Measurements from ENCODE around the gene HIPK2.

Gene HIPK2

GRCh38 chr7:139594911-139595476 lies 182.8 kb downstream of the HIPK2 start:
- TF ChIP-seq YY1 (IDR thresholded peaks at IDR 0.05; ENCODE audit: low read depth) (no peak), TCF12 (IDR thresholded peaks at IDR 0.05; ENCODE audit: low read depth) (no peak), CEBPB (IDR thresholded peaks at IDR 0.05) (no peak), FOXM1 (IDR thresholded peaks at IDR 0.05; ENCODE audit: borderline replicate concordance, low read depth) (no peak), TEAD4 (IDR thresholded peaks at IDR 0.05) (no peak), EP300 (IDR thresholded peaks at IDR 0.05; ENCODE audit: borderline replicate concordance) (no peak), NFIC (IDR thresholded peaks at IDR 0.05) (no peak), MAX (IDR thresholded peaks at IDR 0.05) (no peak)

GRCh38 chr7:139594090-139594489 lies 183.7 kb downstream of the HIPK2 start:
- TF ChIP-seq FOXM1 (IDR thresholded peaks at IDR 0.05; ENCODE audit: borderline replicate concordance, low read depth) (no peak), YY1 (IDR thresholded peaks at IDR 0.05; ENCODE audit: low read depth) (no peak), TCF12 (IDR thresholded peaks at IDR 0.05; ENCODE audit: low read depth) (no peak), EP300 (IDR thresholded peaks at IDR 0.05; ENCODE audit: borderline replicate concordance) (no peak), USF1 (IDR thresholded peaks at IDR 0.05) (no peak), RAD21 (IDR thresholded peaks at IDR 0.05; ENCODE audit: low read depth) (no peak), NFIC (IDR thresholded peaks at IDR 0.05) (no peak), REST (IDR thresholded peaks at IDR 0.05; ENCODE audit: low read depth) (no peak), TEAD4 (IDR thresholded peaks at IDR 0.05) (no peak), TAF1 (IDR thresholded peaks at IDR 0.05; ENCODE audit: low read depth) (no peak), CEBPB (IDR thresholded peaks at IDR 0.05) (no peak), ZBTB7A (IDR thresholded peaks at IDR 0.05; ENCODE audit: low read depth) (no peak), EGR1 (IDR thresholded peaks at IDR 0.05) (no peak)

- TF ChIP-seq CREB1 (IDR thresholded peaks at IDR 0.05; ENCODE audit: low read depth) (no peak), USF1 (IDR thresholded peaks at IDR 0.05) (no peak)
Measured at GRCh38 chr7:139592801-139593461, 184.9 kb downstream of the HIPK2 start.

- TF ChIP-seq CREB1 (IDR thresholded peaks at IDR 0.05; ENCODE audit: low read depth) (no peak), TEAD4 (IDR thresholded peaks at IDR 0.05) (no peak)
Measured at GRCh38 chr7:139591550-139592195, 186.1 kb downstream of the HIPK2 start.

- TF ChIP-seq ZBTB7A (IDR thresholded peaks at IDR 0.05; ENCODE audit: low read depth) (no peak), EGR1 (IDR thresholded peaks at IDR 0.05) (no peak), RAD21 (IDR thresholded peaks at IDR 0.05; ENCODE audit: low read depth) (no peak), FOXM1 (IDR thresholded peaks at IDR 0.05; ENCODE audit: borderline replicate concordance, low read depth) (no peak), REST (IDR thresholded peaks at IDR 0.05; ENCODE audit: low read depth) (no peak), CREB1 (IDR thresholded peaks at IDR 0.05; ENCODE audit: low read depth) (no peak), NFIC (IDR thresholded peaks at IDR 0.05) (no peak), USF1 (IDR thresholded peaks at IDR 0.05) (no peak), CEBPB (IDR thresholded peaks at IDR 0.05) (no peak), TEAD4 (IDR thresholded peaks at IDR 0.05) (no peak), EP300 (IDR thresholded peaks at IDR 0.05; ENCODE audit: borderline replicate concordance) (no peak), TAF1 (IDR thresholded peaks at IDR 0.05; ENCODE audit: low read depth) (no peak), MAX (IDR thresholded peaks at IDR 0.05) (no peak), TCF12 (IDR thresholded peaks at IDR 0.05; ENCODE audit: low read depth) (no peak)
Measured at GRCh38 chr7:139589474-139589873, 188.3 kb downstream of the HIPK2 start.
